HepG2 (cell line): ENCODE results near the gene MPST. TPM values are rescaled to one million over a fixed set of nuclear protein-coding genes. Genes with fewer than 3 reads are reported as not detected.

Source experiments
- CBX5 ChIP-seq: sonication (generic); formaldehyde crosslinking; IDR thresholded peaks from 2 replicates; pipeline ENCODE4 v1.4.0; 2020; ENCODE audit warnings: missing genetic modification reagents, borderline replicate concordance
- CC2D1A ChIP-seq: sonication (generic); formaldehyde crosslinking; IDR thresholded peaks from 2 replicates; pipeline ENCODE4 v1.8.1; 2023; ENCODE audit warnings: mild to moderate bottlenecking, missing genetic modification reagents
- CHCHD3 ChIP-seq: sonication (generic); formaldehyde crosslinking; IDR thresholded peaks from 2 replicates; pipeline ENCODE4 v1.8.0; 2022; ENCODE audit warnings: mild to moderate bottlenecking, missing genetic modification reagents, moderate library complexity
- FOXA3 ChIP-seq: IDR thresholded peaks from 2 replicates; pipeline ENCODE4 v1.6.1; 2016; ENCODE audit warnings: missing genetic modification reagents, missing compliant biosample characterization
- GABPB1 ChIP-seq: IDR thresholded peaks from 2 replicates; pipeline ENCODE4 v1.6.1; 2016; ENCODE audit warnings: mild to moderate bottlenecking, missing genetic modification reagents, moderate library complexity, missing compliant biosample characterization
- HOXA3 ChIP-seq: sonication (generic); formaldehyde crosslinking; IDR thresholded peaks from 2 replicates; pipeline ENCODE4 v1.5.0; 2020; ENCODE audit warnings: missing genetic modification reagents
- PTBP1 ChIP-seq: fragments of 200-400 bp; formaldehyde crosslinking; IDR thresholded peaks from 2 replicates; pipeline ENCODE4 v1.6.1; 2018; ENCODE audit warnings: low read length, low read depth; ENCODE audit not compliant: poor library complexity, severe bottlenecking
- SRSF4 ChIP-seq: fragments of 200-400 bp; formaldehyde crosslinking; IDR thresholded peaks from one replicate; pipeline ENCODE4 v1.6.1; 2018; ENCODE audit warnings: mild to moderate bottlenecking, low read depth, low read length, moderate library complexity; ENCODE audit not compliant: poor library complexity, severe bottlenecking
- ZNF263 ChIP-seq: sonication (generic); formaldehyde crosslinking; IDR thresholded peaks from 2 replicates; pipeline ENCODE4 v1.4.0; 2020; ENCODE audit warnings: missing genetic modification reagents
- ZNF44 ChIP-seq: sonication (generic); formaldehyde crosslinking; IDR thresholded peaks from 2 replicates; pipeline ENCODE4 v1.5.1; 2020; ENCODE audit warnings: mild to moderate bottlenecking, missing genetic modification reagents
- polyA plus RNA-seq, 8 experiments: library from polyadenylated mRNA; depleted of rRNA in 3 of 8; stranded (reverse) in 7 of 8; unstranded in 1 of 8; fragments of >200 nt; fragmentation: Illumina TruSeq in 4 of 8; extraction: Trizol in 4 of 8; gene quantifications; 2 replicates each; pipeline versions ENCODE4 v1.2.1 to v1.2.3, GENCODE V29; 2011 to 2016; ENCODE audit warnings: low read depth in 4 of 8, missing spikeins in 1 of 8, mixed read lengths in 1 of 8; ENCODE audit not compliant: insufficient read depth in 1 of 8
- total RNA-seq, 5 experiments: library from RNA; depleted of rRNA; stranded (reverse); fragments of >200 nt; fragmentation: Illumina TruSeq; extraction: Trizol; gene quantifications; 2 replicates each; pipeline ENCODE4 v1.2.3, GENCODE V29; 2016; ENCODE audit warnings: low read depth in 1 of 5
- TF ChIP-seq, protein P1 (sequence below): sonication (generic); formaldehyde crosslinking; IDR thresholded peaks from 2 replicates; pipeline ENCODE4 v1.5.0; 2020; ENCODE audit warnings: missing genetic modification reagents
- TF ChIP-seq, protein P2 (sequence below): sonication (generic); formaldehyde crosslinking; IDR thresholded peaks from 2 replicates; pipeline ENCODE4 v1.9.0; 2021; ENCODE audit warnings: mild to moderate bottlenecking, missing genetic modification reagents
- TF ChIP-seq, protein P3 (sequence below): fragments of 450-650 bp; IDR thresholded peaks from 2 replicates; pipeline ENCODE4 v1.6.1; 2017; ENCODE audit warnings: mild to moderate bottlenecking
- TF ChIP-seq, protein P4 (sequence below): sonication (generic); formaldehyde crosslinking; conservative IDR thresholded peaks from 2 replicates; pipeline ENCODE4 v1.8.0; 2022; ENCODE audit warnings: mild to moderate bottlenecking, moderate library complexity, missing genetic modification reagents

Gene MPST
- total and polyA plus RNA-seq, 2 of the 13 experiments (the other 11 are each of a cell fraction or from before 2014, with no cell fraction given) = 133 to 141 TPM

DNA sequence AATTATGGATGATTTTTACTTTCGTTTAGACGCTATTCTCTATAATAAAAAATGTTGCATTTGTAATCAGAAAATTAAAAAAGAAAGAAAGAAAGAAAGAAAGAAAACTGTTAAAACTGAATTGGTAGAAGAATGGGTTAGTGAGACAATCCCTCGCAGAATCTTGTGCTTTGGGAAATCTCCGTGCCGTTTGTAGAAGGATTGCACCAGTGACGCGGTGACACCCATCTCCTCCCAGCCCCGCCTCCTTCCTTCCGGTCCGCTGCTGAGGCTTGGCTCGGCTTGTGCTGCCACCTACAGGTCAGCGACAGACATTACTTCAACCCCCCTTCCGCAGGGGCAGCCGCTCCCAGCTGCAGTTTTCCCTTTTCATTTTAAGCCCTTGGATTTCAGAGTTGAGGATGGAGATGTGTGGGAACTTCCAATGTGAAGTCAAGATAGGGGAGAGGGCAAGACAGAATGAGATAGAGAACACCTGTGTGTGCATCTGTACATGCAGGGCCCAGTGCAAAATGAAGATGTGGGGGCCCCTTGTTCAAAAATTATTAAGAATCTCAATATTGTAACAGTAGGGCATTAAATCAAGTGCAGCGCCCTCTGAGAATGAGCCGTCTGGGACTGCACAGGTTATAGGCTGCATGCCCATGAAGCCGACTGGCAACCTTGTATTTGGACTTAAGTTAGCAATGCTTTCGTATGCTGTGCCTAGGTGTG, 41.4 kb upstream of the MPST start (continued):
- TF ChIP-seq ZNF44 (no peak), CHCHD3 (CRISPR knock-in tag) (no peak), CC2D1A (CRISPR knock-in tag) (no peak), CBX5 (CRISPR knock-in tag) (0 out of 2 replicates have a peak, but pooled peaks have one; percentile 57), GABPB1 (peak; percentile 91), ZNF263 (CRISPR knock-in tag) (no peak), SRSF4 (no peak), FOXA3 (peak; percentile 22; the same call in 1 of the 2 replicates), HOXA3 (CRISPR knock-in tag) (peak; percentile 54; the same call in 1 of the 2 replicates), PTBP1 (no peak)
- TF ChIP-seq, protein P1, sequence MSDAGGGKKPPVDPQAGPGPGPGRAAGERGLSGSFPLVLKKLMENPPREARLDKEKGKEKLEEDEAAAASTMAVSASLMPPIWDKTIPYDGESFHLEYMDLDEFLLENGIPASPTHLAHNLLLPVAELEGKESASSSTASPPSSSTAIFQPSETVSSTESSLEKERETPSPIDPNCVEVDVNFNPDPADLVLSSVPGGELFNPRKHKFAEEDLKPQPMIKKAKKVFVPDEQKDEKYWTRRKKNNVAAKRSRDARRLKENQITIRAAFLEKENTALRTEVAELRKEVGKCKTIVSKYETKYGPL (CRISPR knock-in tag) = no peak
- TF ChIP-seq, protein P2, sequence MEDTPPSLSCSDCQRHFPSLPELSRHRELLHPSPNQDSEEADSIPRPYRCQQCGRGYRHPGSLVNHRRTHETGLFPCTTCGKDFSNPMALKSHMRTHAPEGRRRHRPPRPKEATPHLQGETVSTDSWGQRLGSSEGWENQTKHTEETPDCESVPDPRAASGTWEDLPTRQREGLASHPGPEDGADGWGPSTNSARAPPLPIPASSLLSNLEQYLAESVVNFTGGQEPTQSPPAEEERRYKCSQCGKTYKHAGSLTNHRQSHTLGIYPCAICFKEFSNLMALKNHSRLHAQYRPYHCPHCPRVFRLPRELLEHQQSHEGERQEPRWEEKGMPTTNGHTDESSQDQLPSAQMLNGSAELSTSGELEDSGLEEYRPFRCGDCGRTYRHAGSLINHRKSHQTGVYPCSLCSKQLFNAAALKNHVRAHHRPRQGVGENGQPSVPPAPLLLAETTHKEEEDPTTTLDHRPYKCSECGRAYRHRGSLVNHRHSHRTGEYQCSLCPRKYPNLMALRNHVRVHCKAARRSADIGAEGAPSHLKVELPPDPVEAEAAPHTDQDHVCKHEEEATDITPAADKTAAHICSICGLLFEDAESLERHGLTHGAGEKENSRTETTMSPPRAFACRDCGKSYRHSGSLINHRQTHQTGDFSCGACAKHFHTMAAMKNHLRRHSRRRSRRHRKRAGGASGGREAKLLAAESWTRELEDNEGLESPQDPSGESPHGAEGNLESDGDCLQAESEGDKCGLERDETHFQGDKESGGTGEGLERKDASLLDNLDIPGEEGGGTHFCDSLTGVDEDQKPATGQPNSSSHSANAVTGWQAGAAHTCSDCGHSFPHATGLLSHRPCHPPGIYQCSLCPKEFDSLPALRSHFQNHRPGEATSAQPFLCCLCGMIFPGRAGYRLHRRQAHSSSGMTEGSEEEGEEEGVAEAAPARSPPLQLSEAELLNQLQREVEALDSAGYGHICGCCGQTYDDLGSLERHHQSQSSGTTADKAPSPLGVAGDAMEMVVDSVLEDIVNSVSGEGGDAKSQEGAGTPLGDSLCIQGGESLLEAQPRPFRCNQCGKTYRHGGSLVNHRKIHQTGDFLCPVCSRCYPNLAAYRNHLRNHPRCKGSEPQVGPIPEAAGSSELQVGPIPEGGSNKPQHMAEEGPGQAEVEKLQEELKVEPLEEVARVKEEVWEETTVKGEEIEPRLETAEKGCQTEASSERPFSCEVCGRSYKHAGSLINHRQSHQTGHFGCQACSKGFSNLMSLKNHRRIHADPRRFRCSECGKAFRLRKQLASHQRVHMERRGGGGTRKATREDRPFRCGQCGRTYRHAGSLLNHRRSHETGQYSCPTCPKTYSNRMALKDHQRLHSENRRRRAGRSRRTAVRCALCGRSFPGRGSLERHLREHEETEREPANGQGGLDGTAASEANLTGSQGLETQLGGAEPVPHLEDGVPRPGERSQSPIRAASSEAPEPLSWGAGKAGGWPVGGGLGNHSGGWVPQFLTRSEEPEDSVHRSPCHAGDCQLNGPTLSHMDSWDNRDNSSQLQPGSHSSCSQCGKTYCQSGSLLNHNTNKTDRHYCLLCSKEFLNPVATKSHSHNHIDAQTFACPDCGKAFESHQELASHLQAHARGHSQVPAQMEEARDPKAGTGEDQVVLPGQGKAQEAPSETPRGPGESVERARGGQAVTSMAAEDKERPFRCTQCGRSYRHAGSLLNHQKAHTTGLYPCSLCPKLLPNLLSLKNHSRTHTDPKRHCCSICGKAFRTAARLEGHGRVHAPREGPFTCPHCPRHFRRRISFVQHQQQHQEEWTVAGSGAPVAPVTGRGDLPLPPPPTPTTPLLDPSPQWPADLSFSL (CRISPR knock-in tag) = no peak
- TF ChIP-seq, protein P3, sequence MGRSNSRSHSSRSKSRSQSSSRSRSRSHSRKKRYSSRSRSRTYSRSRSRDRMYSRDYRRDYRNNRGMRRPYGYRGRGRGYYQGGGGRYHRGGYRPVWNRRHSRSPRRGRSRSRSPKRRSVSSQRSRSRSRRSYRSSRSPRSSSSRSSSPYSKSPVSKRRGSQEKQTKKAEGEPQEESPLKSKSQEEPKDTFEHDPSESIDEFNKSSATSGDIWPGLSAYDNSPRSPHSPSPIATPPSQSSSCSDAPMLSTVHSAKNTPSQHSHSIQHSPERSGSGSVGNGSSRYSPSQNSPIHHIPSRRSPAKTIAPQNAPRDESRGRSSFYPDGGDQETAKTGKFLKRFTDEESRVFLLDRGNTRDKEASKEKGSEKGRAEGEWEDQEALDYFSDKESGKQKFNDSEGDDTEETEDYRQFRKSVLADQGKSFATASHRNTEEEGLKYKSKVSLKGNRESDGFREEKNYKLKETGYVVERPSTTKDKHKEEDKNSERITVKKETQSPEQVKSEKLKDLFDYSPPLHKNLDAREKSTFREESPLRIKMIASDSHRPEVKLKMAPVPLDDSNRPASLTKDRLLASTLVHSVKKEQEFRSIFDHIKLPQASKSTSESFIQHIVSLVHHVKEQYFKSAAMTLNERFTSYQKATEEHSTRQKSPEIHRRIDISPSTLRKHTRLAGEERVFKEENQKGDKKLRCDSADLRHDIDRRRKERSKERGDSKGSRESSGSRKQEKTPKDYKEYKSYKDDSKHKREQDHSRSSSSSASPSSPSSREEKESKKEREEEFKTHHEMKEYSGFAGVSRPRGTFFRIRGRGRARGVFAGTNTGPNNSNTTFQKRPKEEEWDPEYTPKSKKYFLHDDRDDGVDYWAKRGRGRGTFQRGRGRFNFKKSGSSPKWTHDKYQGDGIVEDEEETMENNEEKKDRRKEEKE = no peak
- TF ChIP-seq, protein P4, sequence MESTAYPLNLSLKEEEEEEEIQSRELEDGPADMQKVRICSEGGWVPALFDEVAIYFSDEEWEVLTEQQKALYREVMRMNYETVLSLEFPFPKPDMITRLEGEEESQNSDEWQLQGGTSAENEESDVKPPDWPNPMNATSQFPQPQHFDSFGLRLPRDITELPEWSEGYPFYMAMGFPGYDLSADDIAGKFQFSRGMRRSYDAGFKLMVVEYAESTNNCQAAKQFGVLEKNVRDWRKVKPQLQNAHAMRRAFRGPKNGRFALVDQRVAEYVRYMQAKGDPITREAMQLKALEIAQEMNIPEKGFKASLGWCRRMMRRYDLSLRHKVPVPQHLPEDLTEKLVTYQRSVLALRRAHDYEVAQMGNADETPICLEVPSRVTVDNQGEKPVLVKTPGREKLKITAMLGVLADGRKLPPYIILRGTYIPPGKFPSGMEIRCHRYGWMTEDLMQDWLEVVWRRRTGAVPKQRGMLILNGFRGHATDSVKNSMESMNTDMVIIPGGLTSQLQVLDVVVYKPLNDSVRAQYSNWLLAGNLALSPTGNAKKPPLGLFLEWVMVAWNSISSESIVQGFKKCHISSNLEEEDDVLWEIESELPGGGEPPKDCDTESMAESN = 0 out of 2 replicates have a peak, but pooled peaks have one; percentile 49
